HTERT RPE-1 (cell line): ENCODE results near the gene TLN1.

Experiments used
- in situ Hi-C: fragments of 300-500 bp; cut with MboI; formaldehyde crosslinking; loops from 4 replicates; pipeline ENCODE4 v1.14.3; 2020; ENCODE audit warnings: low sequenced_read_pairs

TLN1 gene

DNA sequence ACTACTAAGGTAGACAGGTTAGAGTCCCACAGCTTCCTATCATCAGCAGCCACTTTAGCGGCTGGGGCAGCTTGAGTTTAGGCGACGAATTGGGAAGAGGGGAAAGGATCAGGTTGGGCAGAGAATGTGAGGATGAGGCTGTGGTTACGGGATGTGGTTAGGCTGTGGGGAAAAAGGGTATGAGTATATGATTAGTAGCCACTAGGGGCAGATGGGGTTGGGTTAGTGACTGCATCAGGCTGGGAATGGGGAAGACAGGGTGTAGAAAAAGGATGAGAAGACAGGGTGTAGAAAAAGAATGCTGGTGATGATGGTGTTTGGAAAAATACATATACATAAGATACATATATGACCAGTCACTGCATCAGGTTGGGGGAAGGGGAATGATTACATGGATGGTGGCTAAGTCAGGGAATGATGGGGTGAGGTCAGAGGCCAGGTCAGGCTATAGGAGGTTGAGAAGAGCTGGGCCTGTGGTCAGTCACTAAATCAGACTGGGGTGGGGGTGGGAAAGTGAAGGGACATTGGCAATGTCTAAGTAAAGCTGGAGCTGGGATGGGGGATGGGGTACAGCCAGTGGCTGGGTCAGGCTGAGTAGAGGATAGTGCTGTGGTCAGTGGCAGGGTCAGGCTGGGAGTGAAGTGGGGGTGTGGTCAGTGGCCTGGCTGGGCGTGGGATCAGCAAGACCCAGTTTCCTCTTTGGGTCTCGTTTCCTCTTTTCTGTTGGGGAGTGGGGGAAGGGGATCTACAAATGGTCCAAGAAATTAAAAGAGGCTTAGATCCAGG lies 2.1 kb downstream of the TLN1 start:
- in situ Hi-C loops: no loop called here

DNA sequence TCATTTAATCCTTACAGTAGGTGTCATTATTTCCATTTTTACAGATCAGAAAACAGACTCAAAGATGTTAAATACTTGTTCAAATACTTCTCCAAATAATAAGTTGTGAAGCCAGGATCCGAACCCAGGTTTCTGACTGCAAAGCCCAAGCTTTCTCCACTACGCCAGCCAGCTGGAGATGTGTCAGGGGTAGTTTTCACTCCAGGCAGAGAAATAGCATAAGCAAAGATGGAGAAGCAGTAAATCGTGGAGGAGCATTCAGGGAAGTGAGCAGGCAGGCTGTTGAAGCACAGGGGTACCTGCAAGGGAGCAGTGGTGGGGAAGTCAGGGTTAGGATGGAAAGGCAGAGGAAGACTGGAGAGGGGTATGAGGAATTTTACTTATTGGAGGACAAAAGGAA lies 2.9 kb downstream of the TLN1 start:
- in situ Hi-C loops: no loop called here

DNA sequence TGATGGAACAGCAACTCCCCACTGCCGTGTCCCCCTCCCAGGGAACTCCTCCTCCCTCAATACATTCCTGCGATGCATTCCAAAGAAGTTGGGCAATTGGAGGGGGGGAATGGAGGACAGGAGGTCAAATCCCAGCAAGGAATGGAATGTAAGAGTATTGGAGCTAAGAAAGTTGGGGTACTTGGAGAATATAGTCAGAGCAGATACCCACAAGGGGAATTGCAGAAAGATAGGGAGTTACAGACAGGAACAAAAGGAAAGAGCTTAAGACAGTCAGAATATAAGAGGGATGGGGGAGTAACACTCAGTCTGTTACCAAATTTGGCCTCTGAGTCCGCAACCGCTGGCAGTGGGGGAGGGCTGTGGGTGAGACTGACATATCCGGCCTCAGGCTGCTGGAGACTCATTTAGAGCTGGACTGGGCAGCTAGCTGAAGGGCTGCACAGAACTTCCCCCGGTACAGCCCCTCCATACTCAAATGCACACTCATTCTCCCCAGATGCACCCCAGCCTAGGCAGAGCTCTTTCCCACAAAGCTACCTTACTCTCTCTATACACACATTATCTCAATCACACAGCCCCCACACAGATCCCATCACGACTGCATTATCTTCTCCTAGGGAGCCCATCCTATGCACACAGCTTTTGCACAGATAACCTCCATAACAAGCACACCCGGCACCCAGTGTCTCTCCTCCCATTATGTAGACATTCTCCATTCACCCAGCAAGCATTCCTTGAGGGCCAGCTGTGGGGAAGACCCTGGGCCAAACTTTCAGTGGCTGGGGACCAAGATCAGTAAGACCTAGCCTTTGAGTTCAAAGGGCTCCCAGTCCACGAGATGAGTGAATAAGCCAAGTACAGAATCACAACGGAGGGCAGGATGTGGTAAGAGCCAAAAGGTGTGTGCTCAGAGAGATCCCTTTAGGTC lies 3.7 kb downstream of the TLN1 start:
- in situ Hi-C loops: no loop called here

DNA sequence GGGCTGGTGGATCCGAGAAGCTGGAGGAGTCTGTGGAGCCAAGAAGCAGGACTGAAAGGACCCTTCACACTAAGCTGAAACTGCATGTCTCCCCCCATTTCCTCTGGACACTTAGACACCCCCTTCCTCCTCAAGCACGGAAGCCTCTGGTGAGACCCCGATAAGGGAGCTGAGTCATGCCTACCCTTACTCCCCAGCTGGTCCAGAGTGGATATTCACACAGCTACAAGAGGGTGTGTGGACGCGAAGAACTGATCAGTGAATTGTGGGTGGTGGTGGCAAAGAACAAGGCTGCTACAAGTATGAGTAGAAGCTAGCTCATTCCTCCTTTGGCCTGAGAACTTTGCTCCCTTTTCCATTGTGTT lies 4.3 kb downstream of the TLN1 start:
- in situ Hi-C loops: no loop called here

DNA sequence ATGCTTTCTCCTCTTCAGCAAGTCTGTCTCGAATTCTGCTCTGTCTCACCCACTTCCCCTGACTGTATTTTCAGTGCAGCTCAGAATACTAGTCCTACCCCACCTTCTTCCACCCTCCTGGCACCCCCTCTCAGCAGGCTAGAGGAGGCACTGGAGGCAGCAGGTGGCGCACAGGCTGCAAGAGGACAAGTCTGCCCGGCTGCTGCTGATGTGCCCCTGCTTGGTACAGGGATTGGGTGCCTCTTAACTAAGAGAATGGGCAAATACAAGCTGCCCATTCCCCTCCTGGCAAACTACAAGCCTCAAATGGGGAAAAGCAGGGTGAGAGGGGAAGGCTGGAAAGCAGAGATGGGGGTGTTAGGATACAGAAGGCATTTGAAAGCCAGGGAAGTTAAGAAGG lies 5.1 kb downstream of the TLN1 start:
- in situ Hi-C loops: no loop called here

DNA sequence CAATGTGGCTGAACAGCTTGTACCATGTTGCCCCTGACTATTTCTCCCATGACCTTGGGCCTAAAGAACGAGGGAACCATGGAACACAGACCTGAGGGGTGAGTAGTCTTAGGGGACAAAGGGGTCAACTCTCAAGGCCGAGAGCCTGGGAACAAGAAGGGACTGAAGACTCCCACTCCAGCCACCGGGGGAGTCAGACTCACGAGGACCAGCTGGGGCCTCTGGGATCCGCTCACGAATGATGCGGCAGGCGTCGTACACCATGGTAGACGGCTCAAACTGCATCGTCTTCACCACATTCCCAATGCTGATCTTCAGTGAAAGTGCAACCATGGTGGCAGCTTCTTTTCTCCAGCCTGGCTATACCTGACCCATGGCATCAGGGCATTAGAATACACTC lies 6.6 kb downstream of the TLN1 start:
- in situ Hi-C loops: no loop called here

DNA sequence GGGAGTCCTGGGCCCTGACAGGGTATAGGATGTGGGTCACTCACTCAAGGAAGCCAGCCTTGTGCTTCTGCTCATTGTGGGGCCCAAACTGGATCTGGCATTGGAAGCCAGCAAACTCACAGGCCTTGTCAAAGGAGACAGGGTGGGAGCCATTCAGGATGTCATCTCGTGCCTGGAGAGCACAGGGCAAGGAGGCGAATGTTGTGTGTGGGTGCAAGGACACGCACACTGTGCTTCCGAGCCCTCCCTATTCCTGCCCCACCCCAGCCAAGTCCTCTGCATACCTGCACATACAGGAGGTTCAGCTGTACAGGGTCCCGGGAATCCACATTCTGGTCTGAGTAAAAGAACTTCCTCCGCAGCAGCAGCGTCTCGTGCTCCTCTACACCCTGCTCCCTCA lies 8.1 kb downstream of the TLN1 start:
- in situ Hi-C loops: no loop called here

DNA sequence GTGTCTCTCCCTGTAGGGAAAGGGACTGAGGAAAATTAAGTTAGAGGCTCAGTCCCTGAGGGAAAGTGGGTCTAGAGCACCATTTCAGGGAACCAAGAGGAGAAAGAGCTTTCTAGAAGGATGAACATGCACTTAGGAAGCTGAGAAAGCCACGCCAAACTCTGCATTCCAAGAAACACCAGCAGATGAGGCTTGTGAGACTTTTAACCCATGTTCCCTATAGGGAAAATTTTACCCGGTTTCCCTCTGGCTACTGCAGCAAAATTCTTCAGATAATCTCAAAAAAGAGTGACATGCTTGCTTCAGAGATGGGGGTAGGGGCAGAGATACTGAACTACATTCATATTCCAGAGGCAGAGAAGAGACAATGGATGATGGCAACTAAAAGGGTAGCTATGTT lies 8.6 kb downstream of the TLN1 start:
- in situ Hi-C loops: no loop called here

DNA sequence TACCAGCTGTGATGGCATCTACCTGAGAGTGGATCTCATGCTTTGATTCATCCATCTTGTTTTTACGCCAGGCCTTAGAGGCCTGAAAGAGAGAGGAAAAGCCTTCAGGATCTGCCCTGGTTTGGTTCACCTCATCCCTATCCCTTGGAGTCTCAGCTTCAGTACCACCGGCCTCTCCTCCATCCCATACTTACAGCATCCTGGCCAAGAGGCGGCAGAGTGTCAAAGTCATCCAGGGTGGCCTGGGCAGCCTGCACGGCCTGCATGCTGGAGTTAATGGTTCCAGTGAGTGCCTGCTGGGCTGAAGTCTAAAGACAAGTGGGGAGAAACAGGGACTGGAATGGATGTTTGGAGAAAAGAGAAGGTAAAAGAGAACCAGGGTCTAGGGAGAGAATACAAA lies 12.4 kb downstream of the TLN1 start:
- in situ Hi-C loops: no loop called here

DNA sequence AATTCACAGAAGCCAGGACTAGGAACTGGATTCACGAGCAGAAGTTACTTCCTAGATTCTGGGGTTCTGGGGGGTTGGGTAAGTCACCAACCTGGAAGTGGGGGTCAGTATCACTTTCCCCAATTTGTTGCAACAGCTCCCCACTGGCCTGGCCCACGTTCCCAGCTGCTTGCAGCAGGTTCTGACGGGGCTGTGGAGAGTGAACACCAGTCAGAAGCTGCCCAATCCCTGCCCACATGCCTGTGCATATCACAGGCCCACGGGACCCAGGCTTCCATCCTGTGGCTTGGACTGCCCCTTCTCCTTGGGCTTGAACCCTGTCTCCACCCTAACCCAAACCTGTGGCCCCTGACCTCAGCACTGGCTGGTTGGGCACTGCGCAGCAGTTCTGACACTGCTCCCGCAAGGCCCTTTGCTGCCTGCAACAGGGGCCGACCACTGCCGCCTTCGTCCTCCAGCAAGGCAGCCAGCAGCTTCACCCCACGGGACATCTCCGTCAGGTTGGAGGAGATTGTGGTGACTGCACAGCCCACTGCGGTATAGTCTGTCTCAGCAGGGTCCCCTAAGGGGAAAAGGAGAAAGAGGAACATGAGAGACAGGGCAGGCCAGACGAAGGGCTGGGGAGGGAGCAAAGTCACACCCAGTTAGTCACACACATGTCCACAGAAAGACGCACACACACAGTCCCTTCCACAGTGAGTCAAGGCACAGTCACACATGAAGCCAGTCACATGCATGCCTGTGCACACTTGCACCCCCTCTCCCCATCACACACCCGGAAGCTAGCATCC lies 13.1 kb downstream of the TLN1 start:
- in situ Hi-C loops: no loop called here

DNA sequence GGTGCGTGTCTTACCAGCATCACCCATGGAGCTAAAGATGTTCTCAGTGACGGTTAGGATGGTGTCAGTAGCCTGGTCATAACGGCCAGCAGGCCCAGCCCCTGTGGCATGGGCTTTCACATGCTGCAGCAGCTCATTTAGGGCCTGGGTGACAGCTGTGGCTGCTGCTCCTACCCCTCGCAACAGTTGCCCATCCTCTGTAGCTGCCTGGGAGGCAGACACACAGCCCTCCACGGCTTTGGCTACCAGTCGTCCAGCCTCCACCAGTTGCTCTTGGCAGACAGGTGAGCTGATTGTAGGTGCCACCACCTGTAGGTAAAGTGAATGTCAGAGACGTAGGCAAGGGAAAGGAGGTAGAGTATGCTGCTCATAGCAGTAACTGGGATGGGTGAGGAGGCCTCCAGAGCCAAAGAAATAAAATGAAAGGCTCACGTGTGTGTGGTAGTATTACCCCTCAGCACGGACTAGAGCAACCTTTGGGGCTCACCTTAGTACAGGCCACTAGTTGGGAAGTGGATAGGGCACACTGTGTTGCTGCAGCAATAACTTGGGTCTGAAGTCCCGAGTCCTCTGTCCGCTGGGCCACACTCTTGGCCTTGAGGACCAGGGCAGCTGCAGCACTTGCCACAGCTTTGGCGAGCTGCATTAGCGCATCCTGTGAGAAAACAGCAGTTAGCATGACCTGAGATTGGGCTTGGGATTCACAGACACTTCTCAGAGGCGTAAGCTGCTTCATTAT lies 14.7 kb downstream of the TLN1 start:
- in situ Hi-C loops: no loop called here

DNA sequence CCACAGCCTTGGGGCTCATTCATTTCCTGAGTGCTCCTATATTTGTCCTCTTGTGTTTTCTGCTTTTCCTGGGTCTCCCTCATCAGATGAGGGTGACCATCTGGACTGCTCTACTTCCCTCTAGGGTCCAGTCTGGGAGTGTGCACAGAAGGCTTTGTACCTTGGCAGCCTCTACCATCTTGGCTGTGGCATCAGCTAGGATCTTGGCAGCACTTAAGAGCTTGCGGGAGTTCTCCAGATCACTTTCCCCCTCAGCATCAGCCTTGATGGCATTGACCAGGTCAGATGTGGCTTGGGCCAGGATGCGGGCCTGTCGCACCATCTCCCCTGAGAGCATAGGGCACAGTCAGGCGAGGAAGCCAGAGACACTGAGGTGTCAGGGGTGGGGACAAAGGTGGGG lies 15.8 kb downstream of the TLN1 start:
- in situ Hi-C loops: no loop called here

DNA sequence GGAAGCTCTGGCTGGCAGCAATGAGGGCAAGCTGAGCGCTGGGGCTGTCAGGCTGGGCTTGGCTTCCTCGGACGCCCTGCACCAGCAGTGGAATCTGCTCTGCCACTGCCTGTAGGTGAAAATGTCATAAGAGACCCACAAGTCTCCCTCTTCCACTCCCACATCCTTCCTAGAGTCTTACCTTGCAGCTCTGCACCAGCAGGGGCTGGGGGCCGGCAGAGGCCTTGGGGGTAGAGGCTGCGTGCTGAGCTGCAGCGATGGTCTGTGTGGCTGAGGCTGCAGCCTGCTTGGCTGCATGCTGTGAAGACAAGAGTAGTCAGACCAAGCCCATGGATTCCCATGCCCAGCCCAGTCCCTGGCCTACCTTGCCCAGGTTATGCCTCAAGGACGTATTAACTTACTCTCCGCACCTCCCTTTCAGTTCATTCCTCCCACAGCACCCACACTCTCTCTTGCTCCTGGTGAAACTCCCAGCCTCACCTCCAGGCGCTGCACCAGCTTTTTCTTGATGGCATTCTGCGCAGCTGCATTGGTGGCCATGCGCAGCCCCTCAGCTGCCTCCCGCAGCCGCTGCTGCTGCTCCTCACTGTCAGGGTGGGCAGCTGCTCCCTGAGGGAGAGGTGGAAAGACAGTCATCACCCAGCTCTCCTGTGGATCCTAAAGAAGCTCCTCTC lies 17.3 kb downstream of the TLN1 start:
- in situ Hi-C loops: no loop called here

DNA sequence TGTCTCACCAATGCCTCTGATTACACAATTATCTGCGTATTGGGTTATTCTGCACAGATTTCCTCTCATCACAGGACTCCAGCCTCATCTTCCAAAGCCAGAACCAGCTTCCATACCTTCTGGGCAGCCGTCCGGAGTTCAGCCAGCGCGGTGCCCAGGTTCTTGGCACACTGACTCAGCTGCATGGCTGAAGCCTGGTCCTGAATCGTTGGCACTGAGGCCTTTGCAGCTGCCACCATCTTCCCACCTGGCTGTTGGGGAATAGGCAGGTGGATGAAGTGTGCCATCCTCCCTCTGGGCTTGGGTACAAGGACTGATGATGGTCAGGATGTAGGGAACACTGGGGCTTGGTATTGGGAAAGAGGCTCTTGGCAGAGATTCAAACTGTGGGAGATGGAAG lies 17.9 kb downstream of the TLN1 start:
- in situ Hi-C loops: no loop called here

DNA sequence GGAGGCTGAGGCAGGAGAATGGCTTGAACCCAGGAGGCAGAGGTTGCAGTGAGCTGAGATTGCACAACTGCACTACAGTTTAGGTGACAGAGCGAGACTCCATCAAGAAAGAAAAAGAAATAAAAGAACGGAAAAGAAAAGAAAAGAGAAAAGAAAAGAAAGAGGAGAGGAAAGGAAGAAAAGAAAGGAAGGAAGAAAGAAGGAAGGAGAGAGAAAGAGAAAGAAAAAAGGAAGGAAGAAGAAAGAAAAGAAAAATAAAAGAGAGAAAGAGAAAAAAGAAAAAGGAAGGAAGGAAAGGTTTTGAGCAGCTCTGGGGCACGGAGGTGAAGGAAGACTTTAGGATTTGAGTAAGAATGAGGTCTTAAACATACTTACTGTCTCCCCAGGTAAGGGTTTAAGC lies 18.4 kb downstream of the TLN1 start:
- in situ Hi-C loops: no loop called here

DNA sequence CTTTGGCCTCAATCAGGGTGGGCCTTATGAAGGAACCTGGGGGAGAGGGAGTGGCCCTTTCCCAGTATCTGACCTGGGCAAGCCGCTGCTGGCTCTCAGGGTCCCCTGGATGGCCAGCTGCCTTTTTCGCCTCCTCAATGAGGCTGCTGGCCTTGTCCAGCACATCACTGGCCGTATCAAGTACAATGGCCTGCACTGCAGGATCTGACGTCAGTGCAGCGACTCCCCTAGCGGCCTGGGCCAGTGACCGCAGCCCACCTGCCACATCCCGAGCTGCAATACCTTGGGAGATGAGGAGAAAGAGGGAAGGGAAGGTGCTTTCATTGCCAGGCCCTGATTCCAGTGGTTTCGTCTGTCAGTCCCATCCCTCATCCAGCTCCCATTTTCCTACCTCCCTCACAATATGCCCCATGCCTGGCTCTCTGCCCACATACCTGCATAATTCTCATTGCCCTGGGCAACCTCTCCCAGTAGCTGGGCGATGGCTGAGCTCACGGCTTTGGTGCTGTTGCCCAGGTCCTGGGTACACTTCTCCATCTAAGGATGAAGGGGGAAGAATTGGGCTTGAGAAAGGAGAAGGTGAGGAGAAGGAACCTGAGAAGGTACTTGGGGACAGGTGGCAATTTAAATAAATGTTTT lies 19.1 kb downstream of the TLN1 start:
- in situ Hi-C loops: no loop called here

DNA sequence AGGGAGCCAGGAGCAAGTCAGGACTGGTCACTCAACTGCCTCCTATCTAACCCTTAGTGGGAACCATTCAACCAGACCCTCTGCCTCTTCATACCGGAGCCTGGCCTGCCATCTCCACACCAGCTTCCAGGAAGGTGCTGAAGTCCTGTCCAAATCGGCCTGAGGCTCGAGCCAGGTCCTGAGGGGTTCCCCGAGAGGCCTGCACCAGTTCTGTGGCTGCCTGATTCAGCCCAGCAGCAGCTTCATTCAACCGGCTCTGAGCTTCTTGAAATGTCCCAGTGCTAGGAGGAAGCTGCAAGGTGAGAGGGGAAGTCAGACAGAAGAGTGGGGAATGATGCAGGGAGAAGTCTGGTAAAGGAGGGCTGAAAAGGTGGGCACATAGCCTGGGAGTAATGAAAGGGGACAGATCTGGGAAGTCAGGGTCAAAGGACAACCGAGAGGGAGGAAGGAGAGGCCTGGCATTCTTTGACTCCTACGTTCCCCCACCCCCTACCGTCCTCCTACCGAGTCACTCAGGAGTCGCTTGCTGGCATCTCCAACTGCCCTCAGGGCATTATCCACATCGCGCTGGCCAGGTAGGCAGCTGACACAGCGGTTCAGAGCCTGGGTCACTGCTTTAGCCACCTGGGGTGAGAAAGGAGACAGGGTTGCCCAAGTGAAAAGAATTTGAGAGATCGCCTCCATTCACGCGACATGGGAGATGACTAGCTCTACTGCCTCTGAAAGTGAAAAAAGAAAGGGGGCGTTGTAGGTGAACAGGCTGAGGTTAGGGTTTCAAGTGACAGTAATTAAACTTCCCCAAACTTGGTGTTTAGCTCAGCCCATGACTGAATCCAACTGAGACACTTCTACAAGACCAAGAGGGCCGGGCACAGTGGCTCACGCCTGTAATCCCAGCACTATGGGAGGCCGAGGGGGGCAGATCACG lies 20.2 kb downstream of the TLN1 start:
- in situ Hi-C loops: no loop called here

DNA sequence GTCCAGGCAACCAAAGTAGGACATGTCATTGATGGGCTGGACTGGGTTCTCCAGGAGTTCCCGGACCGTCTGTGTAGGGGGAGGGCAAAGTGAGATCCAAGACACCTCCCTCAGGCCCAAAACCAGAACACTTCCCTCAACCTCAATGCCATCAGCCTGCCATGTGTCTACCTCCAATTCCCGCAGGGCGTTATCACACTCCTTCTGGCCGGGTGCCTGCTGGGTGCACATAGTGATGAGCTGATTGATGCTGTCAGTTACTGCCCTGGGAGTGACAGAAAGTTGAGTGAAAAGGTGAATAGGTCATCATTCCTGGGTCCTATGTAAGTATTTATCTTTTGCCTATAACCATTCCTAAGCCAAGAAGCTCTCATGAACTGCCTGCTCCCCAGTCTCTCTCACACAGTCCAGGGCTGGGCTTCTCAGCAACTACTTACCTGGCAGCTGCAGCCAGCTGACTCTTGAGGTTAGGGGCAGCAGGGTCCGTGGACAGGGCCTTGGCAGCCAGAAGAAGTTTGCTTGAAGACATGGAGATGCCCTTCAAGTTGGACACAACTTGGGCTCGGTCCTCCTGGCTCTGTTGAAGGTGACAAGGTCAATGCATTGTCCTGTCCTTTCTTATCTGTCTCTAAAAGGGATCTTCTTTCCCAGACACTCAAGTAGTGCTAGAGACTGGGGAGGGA lies 21.0 kb downstream of the TLN1 start:
- in situ Hi-C loops: no loop called here
